NB4 (cell line): Measurements from ENCODE around the gene SMOC2.

Experiments used
- POLR2A ChIP-seq: IDR thresholded peaks from 2 replicates; pipeline ENCODE4 v1.6.1; 2011; ENCODE audit warnings: mild to moderate bottlenecking; ENCODE audit not compliant: insufficient read length; ENCODE audit errors: extremely low read depth
- TF ChIP-seq, protein P1 (sequence below): IDR thresholded peaks from one replicate; pipeline ENCODE4 v1.5.1; 2012; ENCODE audit warnings: low read depth, low read length

DNA sequence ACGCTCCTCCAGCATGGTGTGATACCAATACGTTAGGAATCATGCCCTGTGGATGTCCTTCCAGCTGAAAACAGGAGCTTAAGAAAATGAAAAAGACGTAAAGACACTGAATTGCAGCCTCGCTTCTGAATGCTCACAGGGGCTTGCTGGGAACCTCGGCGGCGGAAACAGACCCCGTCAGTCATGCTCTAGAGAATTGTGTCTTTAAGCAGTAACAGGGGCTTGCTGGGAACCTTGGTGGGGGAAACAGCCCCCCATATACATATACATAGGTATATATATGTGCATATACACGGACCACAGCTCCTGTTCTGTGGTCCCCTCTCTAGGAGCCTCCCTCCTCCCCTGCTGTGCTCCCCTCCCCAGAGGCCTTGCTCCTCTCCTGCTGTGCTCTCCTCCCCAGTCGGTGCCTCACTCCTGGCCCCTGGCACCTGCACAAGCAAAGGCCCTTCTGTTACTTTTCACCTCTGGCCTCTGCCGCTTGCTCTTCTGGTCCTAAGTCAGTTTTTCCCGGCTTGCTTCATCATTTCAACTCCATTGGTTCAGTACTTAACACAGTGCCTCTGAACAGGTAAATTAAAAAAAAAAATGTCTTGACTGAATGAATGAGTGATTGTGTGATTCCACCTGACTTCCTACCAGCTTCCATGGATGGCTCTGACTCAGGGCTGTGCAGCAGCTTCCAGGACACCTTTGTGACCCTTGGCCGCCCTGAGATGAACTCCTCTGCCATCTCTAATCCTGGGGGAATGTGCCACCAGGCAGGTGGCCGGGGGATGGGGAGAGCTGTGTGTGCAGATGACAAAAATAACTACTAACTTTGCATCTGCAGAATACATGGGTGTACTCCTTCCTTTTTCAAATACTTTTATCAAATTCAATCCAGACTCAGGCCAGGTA lies 246.1 kb downstream of the SMOC2 start:
- TF ChIP-seq, protein P1, sequence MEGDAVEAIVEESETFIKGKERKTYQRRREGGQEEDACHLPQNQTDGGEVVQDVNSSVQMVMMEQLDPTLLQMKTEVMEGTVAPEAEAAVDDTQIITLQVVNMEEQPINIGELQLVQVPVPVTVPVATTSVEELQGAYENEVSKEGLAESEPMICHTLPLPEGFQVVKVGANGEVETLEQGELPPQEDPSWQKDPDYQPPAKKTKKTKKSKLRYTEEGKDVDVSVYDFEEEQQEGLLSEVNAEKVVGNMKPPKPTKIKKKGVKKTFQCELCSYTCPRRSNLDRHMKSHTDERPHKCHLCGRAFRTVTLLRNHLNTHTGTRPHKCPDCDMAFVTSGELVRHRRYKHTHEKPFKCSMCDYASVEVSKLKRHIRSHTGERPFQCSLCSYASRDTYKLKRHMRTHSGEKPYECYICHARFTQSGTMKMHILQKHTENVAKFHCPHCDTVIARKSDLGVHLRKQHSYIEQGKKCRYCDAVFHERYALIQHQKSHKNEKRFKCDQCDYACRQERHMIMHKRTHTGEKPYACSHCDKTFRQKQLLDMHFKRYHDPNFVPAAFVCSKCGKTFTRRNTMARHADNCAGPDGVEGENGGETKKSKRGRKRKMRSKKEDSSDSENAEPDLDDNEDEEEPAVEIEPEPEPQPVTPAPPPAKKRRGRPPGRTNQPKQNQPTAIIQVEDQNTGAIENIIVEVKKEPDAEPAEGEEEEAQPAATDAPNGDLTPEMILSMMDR, result no peak
- no peak for TF ChIP-seq POLR2A
